Liver (tissue), 3 donors: Measurements from ENCODE around the gene DCK.
"Not testable (repeated sequence)": the region's sequence is repeated elsewhere in the genome, so short reads cannot be mapped to it uniquely, and the experiment has no call there.

ENCODE experiments used
- CTCF ChIP-seq: fragments of 150-350 bp; IDR thresholded peaks from 2 replicates; pipeline ENCODE4 v1.5.1; 2017; ENCODE audit warnings: improper control_type of control experiment, low read depth, low read length; ENCODE audit not compliant: missing input control
- EGR1 ChIP-seq, 2 donors: IDR thresholded peaks; 2 replicates each; pipeline ENCODE4 v1.6.1; 2016 to 2018; ENCODE audit warnings: antibody characterized with exemption in 2 of 2, low read depth in 2 of 2
- JUND ChIP-seq, 2 donors: IDR thresholded peaks; 2 replicates each; pipeline ENCODE4 v1.6.1; 2016; ENCODE audit warnings: antibody characterized with exemption in 2 of 2
- MAX ChIP-seq: IDR thresholded peaks from 2 replicates; pipeline ENCODE4 v1.6.1; 2016; ENCODE audit warnings: antibody characterized with exemption
- NR2F2 ChIP-seq: IDR thresholded peaks from 2 replicates; pipeline ENCODE4 v1.6.1; 2016; ENCODE audit warnings: antibody characterized with exemption
- RAD21 ChIP-seq, 2 donors: IDR thresholded peaks; 2 replicates each; pipeline ENCODE4 v1.6.1; 2016; ENCODE audit warnings: antibody characterized with exemption in 2 of 2, mild to moderate bottlenecking in 2 of 2
- REST ChIP-seq: IDR thresholded peaks from 2 replicates; pipeline ENCODE4 v1.6.1; 2016; ENCODE audit warnings: antibody characterized with exemption, mild to moderate bottlenecking
- RXRA ChIP-seq, 2 donors: IDR thresholded peaks; 2 replicates each; pipeline ENCODE4 v1.6.1; 2017 to 2018; ENCODE audit warnings: antibody characterized with exemption in 2 of 2, mild to moderate bottlenecking in 1 of 2
- SP1 ChIP-seq: IDR thresholded peaks from 2 replicates; pipeline ENCODE4 v1.6.1; 2018; ENCODE audit warnings: antibody characterized with exemption, mild to moderate bottlenecking
- TAF1 ChIP-seq: conservative IDR thresholded peaks from 2 replicates; pipeline ENCODE4 v1.6.1; 2016; ENCODE audit warnings: antibody characterized with exemption, mild to moderate bottlenecking
- YY1 ChIP-seq: IDR thresholded peaks from 2 replicates; pipeline ENCODE4 v1.6.1; 2016; ENCODE audit warnings: antibody characterized with exemption, mild to moderate bottlenecking
- ZBTB33 ChIP-seq: IDR thresholded peaks from 2 replicates; pipeline ENCODE4 v1.6.1; 2016; ENCODE audit warnings: antibody characterized with exemption
- donor health status: healthy.
- donor health status: healthy.

- TF ChIP-seq SP1; CTCF; REST; EGR1 (IDR thresholded peaks at IDR 0.05; ENCODE audit: low read depth in 2 of 2); MAX; JUND (IDR thresholded peaks at IDR 0.05); TAF1; YY1; NR2F2; RAD21 (IDR thresholded peaks at IDR 0.05); ZBTB33; RXRA (IDR thresholded peaks at IDR 0.05): not testable (repeated sequence)
These were observed 60.2 kb downstream of the DCK start for GRCh38 chr4:71053613-71054012.
